Hematopoietic multipotent progenitor cell treated with erythropoietin and hydrocortisone succinate and interleukin-3 and kit ligand, for 8 days (in vitro differentiated cells): ENCODE data around the gene GRHL3.

Experiments used
- DNase-seq: peaks from one replicate; pipeline ENCODE4 v3.0.0-alpha.2; 2015

Gene GRHL3

DNA sequence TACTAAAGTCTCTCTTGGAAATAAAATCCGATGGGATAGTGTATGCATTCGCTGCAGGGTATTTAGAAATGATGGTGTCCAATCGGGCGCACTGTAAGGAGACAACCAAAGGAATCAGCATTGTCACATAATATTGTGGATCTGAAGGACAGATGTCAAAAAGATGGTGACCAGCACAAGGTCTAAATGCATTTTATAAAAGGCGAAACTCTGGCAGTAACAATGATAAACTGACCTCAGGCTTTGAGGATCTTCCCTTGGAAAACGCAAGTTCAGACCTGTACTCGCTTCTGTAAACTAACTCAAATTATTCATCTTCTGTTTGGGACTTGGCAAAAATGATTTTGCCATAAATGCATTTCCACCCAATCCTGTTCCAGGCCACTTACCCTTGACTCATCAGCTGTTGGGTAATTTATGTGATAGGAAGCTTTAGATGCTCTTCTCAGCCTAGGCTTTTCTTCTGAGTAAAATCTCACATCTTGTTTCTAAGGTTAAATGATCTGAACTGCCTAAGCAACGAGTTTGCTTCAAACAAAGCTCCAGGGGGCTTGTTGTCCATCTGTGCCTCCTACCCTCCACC lies 60.7 kb downstream of the GRHL3 start:
- no peak for DNase-seq

DNA sequence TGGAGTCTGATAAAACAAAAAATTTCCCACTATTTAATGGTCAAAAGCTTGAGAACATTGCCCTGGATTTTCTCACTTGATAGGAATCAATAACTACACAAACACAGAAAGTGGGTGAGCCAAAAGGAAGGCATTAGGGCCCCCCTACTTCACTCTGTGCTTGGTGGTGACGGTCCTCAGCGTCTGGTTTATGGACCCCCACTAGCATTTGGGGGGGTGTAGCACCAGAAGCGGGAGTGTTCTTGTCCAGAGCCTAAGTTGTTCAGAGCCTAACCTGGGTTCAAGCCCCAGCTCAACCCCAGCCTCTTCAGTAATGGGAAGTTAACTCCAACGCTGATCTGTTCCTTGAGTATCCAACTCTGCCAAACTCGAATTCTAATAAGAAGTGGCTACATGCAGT lies 61.4 kb downstream of the GRHL3 start:
- DNase-seq = no peak

DNA sequence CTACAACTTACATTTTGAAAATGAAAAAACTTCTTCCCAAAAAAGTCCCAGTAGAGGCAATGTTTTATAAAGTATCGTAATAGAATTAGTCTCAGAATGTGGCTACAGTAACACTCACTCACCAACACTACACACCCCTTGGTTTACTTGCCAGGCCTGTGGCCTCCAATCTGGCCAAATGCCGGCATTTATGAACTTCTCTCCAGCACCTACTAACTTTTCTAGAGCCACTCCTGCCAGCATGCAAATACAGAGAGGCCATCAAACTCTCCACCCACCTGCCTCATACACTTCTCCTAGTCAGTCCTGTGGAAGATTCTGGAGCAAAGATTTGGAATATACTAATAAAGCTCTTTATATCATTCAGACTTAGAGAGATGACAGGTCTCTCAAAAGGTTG lies 62.1 kb downstream of the GRHL3 start:
- DNase-seq = no peak

DNA sequence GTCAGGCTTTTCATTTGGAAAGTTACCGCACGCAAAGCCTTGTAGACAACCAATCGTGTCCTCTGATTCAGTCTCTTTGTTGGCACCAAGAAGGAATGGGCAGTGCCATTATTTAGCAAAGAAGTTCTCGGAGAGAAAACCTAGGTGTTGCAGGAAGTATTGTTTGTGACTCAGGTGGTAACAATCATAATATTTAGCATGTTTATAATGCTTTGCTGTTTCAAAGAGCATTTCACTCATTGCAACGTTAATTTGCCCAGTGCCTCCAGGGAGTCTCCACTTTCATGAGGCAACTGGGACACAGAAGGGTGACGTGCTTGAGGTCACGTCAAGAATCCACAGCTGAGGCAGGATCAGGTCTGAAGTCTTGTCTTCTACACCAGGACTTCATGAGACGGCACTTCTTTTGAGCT lies 63.0 kb downstream of the GRHL3 start:
- no peak for DNase-seq

DNA sequence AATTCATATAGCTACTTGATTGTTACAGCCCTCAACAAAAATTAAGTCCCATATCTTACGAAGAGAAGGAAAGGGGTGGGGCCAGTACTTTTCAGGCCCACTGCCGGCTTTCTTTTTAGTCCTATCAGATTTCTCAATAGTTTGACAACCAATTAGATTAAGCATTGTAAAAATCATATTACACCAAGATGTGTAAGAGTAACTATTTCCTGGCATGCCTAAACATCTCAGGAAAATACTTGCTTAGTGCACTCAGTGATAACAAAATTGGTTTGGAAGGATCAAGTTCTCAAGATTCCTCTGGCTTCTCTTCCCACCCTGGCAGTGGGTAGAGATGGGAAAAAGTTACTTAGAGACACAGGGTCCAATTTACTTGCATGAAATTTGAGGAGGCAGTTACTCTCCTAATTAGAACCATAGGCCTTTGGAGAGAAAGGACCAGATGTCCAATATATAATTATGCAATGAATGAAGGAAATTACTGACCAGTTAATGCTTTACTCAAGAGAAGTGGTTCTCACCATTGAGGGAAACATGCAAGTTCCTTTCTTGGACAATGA lies 64.3 kb downstream of the GRHL3 start:
- no peak for DNase-seq

DNA sequence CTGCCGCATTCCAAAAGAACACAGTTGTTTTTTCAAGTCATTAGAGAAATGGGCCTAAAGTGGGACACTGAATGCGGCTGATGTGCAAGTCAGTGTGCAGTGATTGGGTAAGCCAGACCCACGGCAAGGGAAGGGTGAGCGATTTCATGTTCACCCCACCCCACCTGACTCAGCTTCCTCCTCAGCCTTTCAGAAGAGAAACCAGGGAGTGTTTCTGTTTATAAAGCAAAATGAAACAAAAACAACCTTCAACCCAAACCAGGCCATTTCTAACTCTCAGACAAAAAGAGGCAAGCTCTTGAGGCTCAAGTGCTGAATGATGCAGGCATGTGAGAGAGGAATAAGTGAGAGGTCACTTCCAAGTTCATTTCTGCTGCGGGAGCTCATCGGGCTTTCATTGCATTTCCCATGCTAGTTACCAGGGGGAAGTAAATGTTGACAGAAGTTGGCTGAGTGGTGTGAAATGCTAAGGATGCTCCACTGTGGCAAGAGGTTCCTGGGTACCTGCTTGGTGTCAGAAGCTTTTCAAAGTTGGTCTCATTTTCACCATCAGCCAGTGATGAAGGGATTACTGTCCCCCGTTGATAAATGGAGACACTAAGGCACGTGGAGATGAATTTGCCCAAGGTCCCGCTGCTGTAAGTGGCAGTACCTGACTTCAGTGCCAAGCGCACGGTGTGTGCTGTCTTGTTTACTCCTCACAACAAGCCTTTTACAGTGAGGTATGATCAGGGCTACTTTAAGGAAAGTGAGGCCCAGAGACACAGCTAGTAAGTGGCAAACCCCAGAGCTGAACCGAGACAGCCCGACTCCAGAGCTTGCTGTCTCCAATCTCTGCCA lies 65.3 kb downstream of the GRHL3 start:
- no peak for DNase-seq

DNA sequence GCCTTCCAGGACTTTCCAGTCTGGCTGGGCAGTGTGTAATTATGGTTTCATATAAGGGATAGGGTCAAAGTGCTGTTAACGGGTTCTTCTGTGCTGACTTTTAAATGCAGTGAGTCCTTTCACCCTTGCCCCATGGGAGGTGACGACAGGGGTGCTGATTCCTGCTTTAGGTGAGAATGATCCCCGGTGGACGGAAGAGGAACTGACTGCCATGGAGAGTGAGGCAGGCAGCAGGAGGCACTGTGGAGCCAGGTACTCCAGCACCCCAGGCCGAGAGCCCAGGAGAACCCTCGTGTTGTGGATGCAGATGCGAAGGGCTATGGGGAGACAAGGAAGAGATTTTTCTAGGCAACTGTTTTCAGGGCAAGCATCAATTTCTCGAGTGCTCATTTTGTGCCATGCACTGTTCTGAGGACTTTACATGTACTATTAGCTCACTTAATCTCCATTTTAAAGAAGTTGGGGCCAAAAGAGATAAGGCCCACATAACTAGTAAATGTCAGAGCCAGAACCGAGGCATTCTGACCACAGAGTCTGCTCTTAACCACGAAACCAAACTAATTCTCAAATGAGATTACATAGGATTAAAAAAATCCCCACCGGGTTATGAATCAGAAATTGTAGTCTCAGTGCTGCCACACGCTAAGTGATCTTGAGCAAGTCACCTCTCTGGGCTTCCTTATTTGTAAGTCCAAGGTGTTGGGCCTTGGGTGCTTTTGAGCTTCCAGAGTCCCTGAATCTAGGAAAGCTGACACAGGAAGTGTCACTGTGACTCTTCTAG lies 66.2 kb downstream of the GRHL3 start:
- peak; percentile 27 for DNase-seq

DNA sequence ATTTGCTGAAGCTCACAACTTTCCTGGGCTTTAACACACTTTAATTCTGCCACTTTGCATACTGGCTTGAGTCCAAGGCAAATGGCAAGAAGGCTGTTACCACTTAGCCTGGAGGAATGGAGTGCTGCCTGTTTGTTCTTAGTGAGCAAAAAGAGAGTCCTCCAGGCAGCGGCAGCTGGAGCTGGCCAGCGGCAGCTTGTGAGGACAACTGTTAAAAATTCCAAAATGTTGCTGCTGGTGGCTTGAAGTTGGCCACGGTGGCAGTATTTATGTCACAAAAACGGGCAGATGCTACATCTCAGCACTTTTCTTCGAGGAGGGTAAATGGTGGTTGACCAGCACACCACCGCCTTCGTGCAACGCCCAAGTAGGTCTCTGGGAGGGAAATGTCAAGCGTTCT lies 67.1 kb downstream of the GRHL3 start:
- no peak for DNase-seq

DNA sequence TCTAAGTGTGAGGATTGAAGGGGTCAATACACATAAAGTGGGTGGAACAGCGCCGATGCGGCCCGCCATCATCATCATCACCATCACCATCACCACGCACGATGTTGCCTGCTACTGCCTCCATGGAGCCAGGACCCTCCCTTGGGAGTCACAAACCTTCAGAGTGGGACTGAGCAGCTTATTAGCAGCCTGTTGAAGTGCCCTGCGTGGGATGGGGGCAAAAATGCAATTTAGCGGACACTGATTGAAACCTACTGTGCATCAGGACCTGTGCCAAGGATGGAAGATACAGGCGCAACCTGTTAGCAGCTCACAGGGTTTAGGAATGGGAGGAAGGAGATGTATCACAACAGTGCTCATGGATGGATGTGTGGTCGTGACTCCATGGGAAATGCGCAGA lies 67.8 kb downstream of the GRHL3 start:
- no peak for DNase-seq

DNA sequence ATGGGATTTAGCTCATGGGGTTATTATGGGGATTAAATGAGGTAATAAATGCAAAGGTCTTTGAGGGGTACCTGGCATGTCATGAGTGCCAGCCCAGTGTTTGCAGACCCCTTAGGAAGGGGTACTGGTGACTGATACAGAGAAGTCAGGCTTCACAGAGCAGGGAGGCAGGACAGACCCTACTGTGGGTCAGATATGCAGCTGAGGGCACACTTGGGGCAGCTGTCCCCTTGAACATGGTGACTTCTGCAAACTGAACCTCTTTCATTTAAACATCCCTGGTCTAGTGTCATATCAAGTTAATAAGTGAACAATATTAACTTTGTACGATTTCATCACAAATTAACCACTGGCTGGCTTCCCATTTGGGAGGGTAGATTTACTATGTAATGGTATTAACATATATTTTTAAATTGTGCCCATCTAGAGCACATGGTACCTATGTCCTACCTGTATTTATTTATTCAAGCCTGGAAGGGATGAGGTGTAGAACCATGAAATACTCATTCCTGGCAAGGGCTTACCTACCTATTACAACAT lies 68.5 kb downstream of the GRHL3 start:
- DNase-seq = no peak

DNA sequence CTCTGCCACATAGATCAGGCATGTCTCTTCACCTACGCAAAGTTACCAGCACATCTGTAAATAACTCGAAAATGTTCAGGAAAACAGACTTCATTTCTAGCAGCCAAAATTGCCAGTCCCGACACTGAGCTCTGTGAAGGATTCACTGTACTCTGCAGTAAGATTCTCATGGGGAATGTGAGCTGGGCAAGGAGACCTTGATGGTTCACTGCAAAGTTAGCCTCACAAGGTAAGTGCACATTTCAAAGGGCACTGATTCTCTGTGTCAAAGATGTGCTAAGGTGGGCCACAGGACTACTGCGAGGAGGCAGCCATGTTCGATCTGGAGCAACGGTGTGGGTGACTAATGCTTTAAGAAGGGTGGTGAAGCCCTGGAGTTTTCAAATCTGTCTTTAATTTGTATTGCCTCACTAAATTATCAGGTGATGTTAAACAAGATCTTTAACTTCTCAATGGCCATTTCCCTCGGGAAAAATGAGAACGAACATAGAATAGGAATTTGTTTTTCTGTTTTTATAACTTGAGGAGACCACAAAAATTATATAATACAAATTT lies 69.3 kb downstream of the GRHL3 start:
- no peak for DNase-seq

DNA sequence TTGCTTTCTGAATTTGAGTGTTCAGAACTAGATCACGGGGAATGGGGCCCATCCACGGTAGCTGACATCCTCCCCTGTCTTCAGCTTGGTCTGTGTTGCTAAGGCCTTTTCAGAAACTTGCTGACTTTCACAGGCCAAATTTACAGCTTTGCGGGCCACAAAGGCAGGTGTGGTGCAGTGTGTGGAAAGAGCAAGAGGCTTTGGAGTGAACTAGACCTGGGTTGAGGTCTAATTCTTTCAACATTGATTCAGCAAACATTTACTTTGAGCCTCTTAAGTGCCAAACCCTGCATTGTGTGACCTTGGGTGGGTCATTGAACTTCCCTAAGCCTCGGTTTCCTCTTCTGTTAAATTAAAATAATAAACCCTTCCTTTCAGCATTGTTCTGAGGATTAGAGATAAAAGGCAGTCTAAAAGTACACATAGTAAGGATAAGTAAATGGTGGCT lies 70.1 kb downstream of the GRHL3 start:
- no peak for DNase-seq

DNA sequence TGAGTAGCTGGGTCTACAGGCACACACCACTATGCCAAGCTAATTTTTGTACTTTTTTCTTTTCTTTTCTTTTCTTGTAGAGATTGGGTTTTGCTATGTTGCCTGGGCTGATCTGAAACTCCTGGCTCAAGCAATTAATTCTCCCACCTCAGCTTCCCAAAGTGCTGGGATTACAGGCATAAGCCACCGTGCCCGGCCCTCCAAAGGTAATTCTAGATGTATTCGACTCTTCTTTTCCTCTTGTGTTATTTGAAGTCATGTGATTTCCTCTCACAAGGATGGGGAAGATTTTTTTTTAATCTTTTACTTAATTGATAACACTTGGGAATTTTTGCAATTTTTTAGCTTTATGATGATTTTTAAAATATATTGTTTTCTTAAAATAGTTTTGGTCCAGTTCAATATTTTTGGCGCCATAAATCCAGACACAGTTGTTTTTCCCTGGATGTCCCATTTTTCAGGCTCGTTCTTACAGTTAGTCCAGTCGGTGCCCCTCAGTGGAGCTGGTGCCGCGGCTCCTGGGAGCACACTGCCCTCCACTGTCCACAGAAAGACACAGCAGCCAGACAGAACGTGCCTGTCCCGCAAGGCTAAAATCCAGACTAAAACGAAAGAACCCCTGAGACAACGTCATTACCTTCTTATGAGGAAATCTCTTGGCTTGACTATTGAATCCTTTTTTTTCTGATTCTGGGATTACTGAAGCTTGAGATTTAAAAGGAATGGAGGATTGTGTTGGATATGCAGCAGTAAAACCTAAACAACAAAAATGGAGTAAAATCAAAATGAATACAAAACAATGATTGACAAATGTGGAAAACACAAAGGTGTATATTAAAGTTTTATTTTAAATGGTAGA lies 72.0 kb downstream of the GRHL3 start:
- DNase-seq = peak; percentile 71

DNA sequence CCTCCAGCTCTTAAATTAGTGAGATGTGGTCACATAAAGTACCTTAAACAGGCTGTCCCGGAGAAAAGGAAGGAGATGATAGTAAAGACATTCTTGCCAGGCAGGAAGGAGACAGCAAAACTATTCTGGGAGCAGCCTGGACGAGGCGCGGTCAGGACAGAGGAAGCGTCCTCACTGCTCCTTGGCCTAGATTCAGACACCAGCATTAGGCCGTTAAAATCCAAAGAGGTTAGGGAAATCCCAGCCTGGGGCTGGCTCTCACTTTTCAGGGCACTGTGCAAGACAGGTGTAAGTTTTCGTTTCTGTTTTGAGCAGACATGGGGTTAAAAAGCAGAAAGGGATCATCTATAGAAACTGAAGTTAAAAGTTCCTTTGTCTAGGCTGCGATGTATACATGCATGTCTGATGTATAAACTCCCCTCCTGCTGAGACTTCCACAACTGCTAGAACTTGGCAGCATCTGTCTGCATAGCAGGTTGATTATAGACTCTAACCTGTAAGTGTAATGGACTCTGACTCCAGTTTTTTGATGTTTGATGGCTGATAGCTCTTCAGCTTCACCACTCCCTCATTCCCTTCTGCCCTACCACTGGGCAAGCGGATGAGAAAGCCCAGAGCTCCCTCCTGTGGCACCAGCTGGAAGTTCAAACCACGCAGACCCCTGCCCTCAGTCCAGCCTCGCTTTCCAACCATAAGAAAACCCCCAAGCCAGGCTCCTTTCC lies 72.9 kb downstream of the GRHL3 start:
- DNase-seq = peak; percentile 56

DNA sequence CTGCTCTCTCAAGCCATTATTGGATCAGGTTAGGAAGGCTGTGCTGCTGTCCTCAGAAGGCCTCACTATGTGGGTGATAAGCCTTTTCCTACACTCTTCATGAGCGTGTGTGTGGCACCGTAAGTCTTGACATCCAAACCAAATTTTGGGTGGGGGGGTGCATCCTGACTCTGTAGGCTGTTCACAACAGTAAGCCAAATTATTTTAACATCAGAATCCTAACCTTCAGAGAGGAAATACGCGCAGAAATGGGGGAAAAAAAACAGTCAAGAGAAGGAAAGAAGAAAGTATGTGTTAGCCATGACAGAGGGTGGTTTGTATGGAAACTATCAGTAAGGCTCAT lies 73.4 kb downstream of the GRHL3 start:
- no peak for DNase-seq

DNA sequence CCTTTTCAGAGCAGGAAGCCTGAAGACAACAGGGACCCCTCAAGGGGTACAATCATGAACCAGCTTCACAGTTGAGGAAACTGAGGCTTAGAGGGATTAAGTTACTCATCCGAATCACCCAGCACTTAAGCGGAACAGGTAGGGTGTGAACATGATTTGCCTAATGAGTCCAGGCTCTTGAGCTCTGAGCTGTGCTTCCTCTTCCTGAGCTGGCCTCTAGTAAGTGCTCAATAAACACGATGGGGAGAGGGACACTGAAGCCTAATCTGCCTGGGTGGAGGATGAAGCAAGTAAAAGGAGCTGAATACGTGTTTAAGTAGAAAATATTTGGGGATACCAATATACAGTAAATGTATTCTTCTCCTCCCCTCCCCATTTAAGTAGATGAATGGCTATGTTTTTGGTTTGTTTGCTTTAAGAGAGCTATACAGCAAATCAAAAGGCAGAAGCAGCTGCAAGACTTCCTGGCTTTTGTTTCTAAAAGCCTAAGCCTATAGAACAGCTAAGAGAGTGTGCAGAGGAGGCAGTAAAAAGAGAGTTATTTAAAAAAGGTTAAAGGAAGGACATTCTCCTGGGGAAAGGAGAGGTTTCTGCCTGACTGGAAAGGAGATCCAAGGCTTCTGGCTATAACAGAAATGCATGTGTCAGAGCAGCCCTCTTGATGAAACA lies 74.0 kb downstream of the GRHL3 start:
- no peak for DNase-seq

DNA sequence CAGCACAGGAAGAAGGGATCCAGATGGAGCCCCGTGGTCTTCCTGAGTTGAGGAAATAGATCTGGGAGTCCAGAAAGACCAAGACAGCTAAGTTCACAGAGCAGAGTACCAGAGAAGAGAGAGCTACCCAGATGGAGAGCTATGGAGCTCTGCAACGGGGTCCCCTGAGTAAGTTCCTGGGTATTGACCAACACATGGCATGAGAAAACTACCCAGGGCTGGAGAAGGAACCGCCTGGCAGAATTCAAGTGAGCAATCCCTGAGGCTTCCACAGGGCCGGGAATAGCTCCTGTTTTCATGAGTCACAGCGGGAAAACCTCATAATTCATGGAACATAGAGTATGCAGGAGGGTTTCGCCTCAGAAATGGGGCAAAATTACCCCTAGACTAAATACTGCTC lies 74.7 kb downstream of the GRHL3 start:
- no peak for DNase-seq

DNA sequence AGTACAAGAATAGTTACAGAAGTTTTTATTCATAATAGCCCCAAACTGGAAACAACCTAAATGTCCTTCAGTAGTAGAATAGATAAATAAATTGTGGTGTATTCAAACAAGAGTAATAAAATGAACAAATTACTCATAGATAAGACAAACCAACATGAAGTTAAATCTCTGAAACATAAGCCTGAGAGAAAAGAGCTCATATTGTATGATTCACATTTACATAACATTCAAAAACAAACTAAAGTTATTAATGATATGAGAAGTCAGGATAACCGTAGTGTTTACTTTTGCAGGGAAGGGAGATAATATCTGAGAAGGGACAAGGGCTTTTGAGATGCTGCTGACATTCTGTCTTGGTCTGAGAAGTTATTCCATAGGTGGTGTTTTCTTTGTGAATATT lies 80.9 kb downstream of the GRHL3 start:
- no peak for DNase-seq

DNA sequence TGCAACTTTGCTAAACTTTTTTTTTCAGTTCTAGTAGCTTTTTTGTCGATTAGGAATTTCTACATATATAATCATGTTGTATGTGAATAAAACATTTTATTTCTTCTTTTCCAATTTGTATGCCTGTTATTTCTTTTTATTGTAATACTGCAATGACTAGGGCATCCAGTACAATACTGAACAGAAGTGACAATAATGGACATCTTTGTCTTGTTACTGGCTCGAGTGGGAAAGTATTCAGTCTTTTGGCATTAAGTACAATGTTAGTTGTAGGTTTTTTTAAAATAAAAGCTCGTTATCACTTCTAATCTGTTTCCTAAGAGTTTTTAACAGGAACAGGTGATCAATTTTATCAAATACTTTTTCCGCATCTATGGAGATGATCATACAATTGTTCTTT lies 84.6 kb downstream of the GRHL3 start:
- no peak for DNase-seq
